ENCODE data around the gene GNAL. TPM values are rescaled to one million over a fixed set of nuclear protein-coding genes. Genes with fewer than 3 reads are reported as not detected.

Gene GNAL
- total and polyA plus RNA-seq, 2 of the 4 experiments (the other 2 are of a cell fraction), result 0.15 to 0.36 TPM

- in situ Hi-C loops (cut with MboI; ENCODE audit: low sequenced_read_pairs), result no loop called here
- dilution Hi-C loops (cut with HindIII; ENCODE audit: low sequenced_read_pairs, unreplicated experiment), result no loop called here
- POLR2A ChIA-PET (ENCODE audit: unreplicated experiment), result no interaction called here
These were observed 155.4 kb downstream of the GNAL start for GRCh38 chr18:11844436-11844835.

More at GRCh38 chr18:11844436-11844835, 155.4 kb downstream of the GNAL start:
- no peak overlapping the region for H2BK20ac ChIP-seq (ENCODE audit: low read depth, low read length)
- H3K4me3 ChIP-seq (ENCODE audit: insufficient read depth, low read depth, low read length), result no peak overlapping the region
- no peaks in the 10 kb centered on the region for H3K9me3 ChIP-seq (ENCODE audit: control insufficient read depth, insufficient read depth, low read length)
- no peak overlapping the region for H3K14ac ChIP-seq (replicated peaks; ENCODE audit: low read depth, low read length)
- H3K4me2 ChIP-seq (ENCODE audit: low read depth, low read length), result no peak overlapping the region
- no peak overlapping the region for H4K91ac ChIP-seq (ENCODE audit: insufficient read depth, low read depth, low read length)
- no TSS peak for BruUV-seq (replicated peaks)
- no peak overlapping the region for H2AFZ ChIP-seq (replicated peaks; ENCODE audit: low read length, poor library complexity)
- no peak overlapping the region for H3K9ac ChIP-seq (ENCODE audit: low read depth, low read length)
- intact Hi-C loops (cut with micrococcal nuclease), result no loop called here
- H3K18ac ChIP-seq (ENCODE audit: low read depth, low read length), result no peak overlapping the region
- WGBS, 2 experiments (ENCODE audit: extremely low coverage in 2 of 2, insufficient read length in 1 of 2), result no CpG with 5 or more reads among the region's 6 CpGs
- CTCF ChIA-PET, result interaction anchor here (1.2 kb wide), 1 partner anchor 9 kb away, joined by 3 read pairs; no protein-coding TSS in a partner anchor
- H4K20me1 ChIP-seq (ENCODE audit: insufficient read depth, low read length), result no peaks in the 10 kb centered on the region
- H3K4me1 ChIP-seq (ENCODE audit: control insufficient read depth, insufficient read depth, low read length), result peaks cover 3% of the 10 kb centered on the region; the same call in 1 of the 2 replicates
- ATAC-seq (ENCODE audit: low read depth), result no peak
- no peaks in the 10 kb centered on the region for H3K9me1 ChIP-seq (ENCODE audit: insufficient read depth, low read length)
- no peak overlapping the region for H2BK120ac ChIP-seq (ENCODE audit: low read depth, low read length)
- H2AK9ac ChIP-seq (replicated peaks; ENCODE audit: low read depth, low read length, poor library complexity), result no peak overlapping the region
- no peak overlapping the region for H2BK15ac ChIP-seq (ENCODE audit: low read depth, low read length)
- no peaks in the 10 kb centered on the region for H3K36me3 ChIP-seq (ENCODE audit: control insufficient read depth, insufficient read depth, low read length)
- TF ChIP-seq POLR2A (IDR thresholded peaks at IDR 0.05; ENCODE audit: low read depth, low read length) (no peak), ELK1 (IDR thresholded peaks at IDR 0.05; ENCODE audit: borderline replicate concordance, low read depth, low read length) (no peak), RFX5 (IDR thresholded peaks at IDR 0.05; ENCODE audit: low read depth, low read length) (no peak)
- DNase-seq, result no peak
- no peak overlapping the region for H4K8ac ChIP-seq (ENCODE audit: low read depth in 2 of 2, low read length in 2 of 2)
- H3K27ac ChIP-seq (ENCODE audit: insufficient read depth, low read length), result no peak overlapping the region
- H4K5ac ChIP-seq (ENCODE audit: low read depth, low read length), result no peak overlapping the region
- no peaks in the 10 kb centered on the region for H3K27me3 ChIP-seq (ENCODE audit: control insufficient read depth, insufficient read depth, low read length)
- no peak overlapping the region for H3K23ac ChIP-seq (ENCODE audit: low read depth, low read length)
- H3K56ac ChIP-seq (ENCODE audit: extremely low read depth, insufficient read depth, low read length), result no peak overlapping the region
- H3K79me1 ChIP-seq (ENCODE audit: low read depth in 1 of 2, low read length in 2 of 2), result 0 out of 4 replicates have a peak, but pooled peaks cover 0 to under 1% of the 10 kb centered on the region in 2 experiments
- H3K4ac ChIP-seq (ENCODE audit: low read depth, low read length), result no peak overlapping the region
- no peak overlapping the region for H2BK5ac ChIP-seq (ENCODE audit: low read depth, low read length, poor library complexity, severe bottlenecking)
- H2AK5ac ChIP-seq (ENCODE audit: low read depth, low read length), result no peak overlapping the region
